GM12872 (cell line): ENCODE data around the gene LCA5L.

Experiments
- TF ChIP-seq, protein P1 (sequence below): IDR thresholded peaks from 3 replicates; pipeline ENCODE4 v1.5.1; 2011; ENCODE audit warnings: low read depth, mild to moderate bottlenecking, low read length, moderate library complexity; ENCODE audit not compliant: insufficient read depth

LCA5L gene

DNA sequence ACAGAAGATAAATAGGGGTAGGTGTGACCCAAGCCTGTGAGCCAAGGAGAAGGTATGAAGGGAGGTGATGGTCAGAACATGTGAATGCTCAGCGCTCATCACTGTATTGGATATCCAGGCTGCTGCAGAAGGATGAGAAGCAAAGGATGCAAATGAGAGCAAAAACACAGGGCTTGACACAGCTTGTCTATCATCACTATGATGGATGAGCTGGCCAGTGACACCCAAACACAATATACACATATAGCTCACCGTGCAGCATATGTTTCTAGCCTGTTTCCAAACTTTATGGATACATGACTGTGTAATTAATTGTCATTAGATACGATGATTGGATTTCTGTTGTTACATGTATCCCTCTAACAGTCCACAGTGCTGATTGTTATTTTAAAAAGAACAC lies 82.8 kb downstream of the LCA5L start:
- TF ChIP-seq, protein P1, sequence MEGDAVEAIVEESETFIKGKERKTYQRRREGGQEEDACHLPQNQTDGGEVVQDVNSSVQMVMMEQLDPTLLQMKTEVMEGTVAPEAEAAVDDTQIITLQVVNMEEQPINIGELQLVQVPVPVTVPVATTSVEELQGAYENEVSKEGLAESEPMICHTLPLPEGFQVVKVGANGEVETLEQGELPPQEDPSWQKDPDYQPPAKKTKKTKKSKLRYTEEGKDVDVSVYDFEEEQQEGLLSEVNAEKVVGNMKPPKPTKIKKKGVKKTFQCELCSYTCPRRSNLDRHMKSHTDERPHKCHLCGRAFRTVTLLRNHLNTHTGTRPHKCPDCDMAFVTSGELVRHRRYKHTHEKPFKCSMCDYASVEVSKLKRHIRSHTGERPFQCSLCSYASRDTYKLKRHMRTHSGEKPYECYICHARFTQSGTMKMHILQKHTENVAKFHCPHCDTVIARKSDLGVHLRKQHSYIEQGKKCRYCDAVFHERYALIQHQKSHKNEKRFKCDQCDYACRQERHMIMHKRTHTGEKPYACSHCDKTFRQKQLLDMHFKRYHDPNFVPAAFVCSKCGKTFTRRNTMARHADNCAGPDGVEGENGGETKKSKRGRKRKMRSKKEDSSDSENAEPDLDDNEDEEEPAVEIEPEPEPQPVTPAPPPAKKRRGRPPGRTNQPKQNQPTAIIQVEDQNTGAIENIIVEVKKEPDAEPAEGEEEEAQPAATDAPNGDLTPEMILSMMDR, result no peak

- TF ChIP-seq, protein P1, result no peak
Observed at GRCh38 chr21:39359382-39359781, 86.2 kb downstream of the LCA5L start.
